ENCODE data around the gene METTL2B.

The METTL2B gene

GRCh38 chr7:128476402-128477335 is at the start of gene METTL2B:
METTL2B (plus strand) TSS chr7:128476748; CDS start chr7:128476766, 18 bp downstream.
- peak; percentile 94 for DNase-seq

GRCh38 chr7:128427289-128427891 is 49.2 kb upstream of the METTL2B start:
- DNase-seq: peak; percentile 58

GRCh38 chr7:128430207-128430606 is 46.3 kb upstream of the METTL2B start:
- no peak for DNase-seq

GRCh38 chr7:128431221-128431620 is 45.3 kb upstream of the METTL2B start:
- no peak for DNase-seq

GRCh38 chr7:128431754-128432153 is 44.8 kb upstream of the METTL2B start:
- no peak for DNase-seq

- DNase-seq: no peak
These were observed 41.9 kb upstream of the METTL2B start for GRCh38 chr7:128434413-128435326.

GRCh38 chr7:128435327-128435686 is 41.2 kb upstream of the METTL2B start:
- no peak for DNase-seq

GRCh38 chr7:128437426-128438332 is 38.9 kb upstream of the METTL2B start:
- DNase-seq: no peak

- DNase-seq: no peak
These were observed 34.2 kb upstream of the METTL2B start for GRCh38 chr7:128442356-128442755.

GRCh38 chr7:128443831-128444600 is 32.5 kb upstream of the METTL2B start:
- no peak for DNase-seq

- DNase-seq: no peak
These were observed 30.2 kb upstream of the METTL2B start for GRCh38 chr7:128446306-128446705.

- no peak for DNase-seq
These were observed 28.5 kb upstream of the METTL2B start for GRCh38 chr7:128447941-128448564.

- no peak for DNase-seq
These were observed 27.7 kb upstream of the METTL2B start for GRCh38 chr7:128448751-128449302.

- no peak for DNase-seq
These were observed 26.1 kb upstream of the METTL2B start for GRCh38 chr7:128450409-128450808.

- DNase-seq: no peak
These were observed 25.6 kb upstream of the METTL2B start for GRCh38 chr7:128450913-128451312.

- DNase-seq: no peak
These were observed 24.0 kb upstream of the METTL2B start for GRCh38 chr7:128452552-128452951.

- DNase-seq: no peak
These were observed 22.4 kb upstream of the METTL2B start for GRCh38 chr7:128453836-128454804.

- DNase-seq: peak; percentile 44
These were observed 21.6 kb upstream of the METTL2B start for GRCh38 chr7:128454808-128455542.

Data from DMS79 treated with DMSO at 0.1 percent for 48 hours (cell line).